AG09309 (cell line): ENCODE results near the gene NELFCD.

Source experiments
- DNase-seq: peaks from one replicate; pipeline ENCODE4 v3.0.0-alpha.2; 2010; ENCODE audit warnings: low read depth
- H3K4me3 ChIP-seq: 2 replicates; pipeline ENCODE4 v1.5.1; 2011; ENCODE audit warnings: mild to moderate bottlenecking, low read depth, low read length, moderate library complexity; ENCODE audit not compliant: control insufficient read depth
- CTCF ChIP-seq: IDR thresholded peaks from 2 replicates; pipeline ENCODE4 v1.5.1; 2011; ENCODE audit warnings: mild to moderate bottlenecking, low read depth, low read length, inconsistent platforms; ENCODE audit not compliant: insufficient read depth, control insufficient read depth; ENCODE audit errors: missing control alignments

NELFCD gene

GRCh38 chr20:59032023-59032712, 51.1 kb downstream of the NELFCD start, which contains the start of gene ATP5F1E:
ATP5F1E (minus strand) TSS chr20:59032335; CDS start chr20:59032251, 84 bp downstream.
- peak; percentile 62 for DNase-seq
- no peak for TF ChIP-seq CTCF
- H3K4me3 ChIP-seq: peak within 1 kb of the TSS; percentile 75

- peak overlapping the region; percentile 59 for H3K4me3 ChIP-seq
- no peak for DNase-seq
- TF ChIP-seq CTCF: no peak
These were observed 51.6 kb downstream of the NELFCD start for GRCh38 chr20:59032713-59033059.

GRCh38 chr20:59033093-59033492, 52.0 kb downstream of the NELFCD start:
- no peak for TF ChIP-seq CTCF
- no peak overlapping the region for H3K4me3 ChIP-seq

GRCh38 chr20:59033616-59034165, 52.6 kb downstream of the NELFCD start:
- no peak for TF ChIP-seq CTCF
- DNase-seq: no peak
- H3K4me3 ChIP-seq: no peak overlapping the region

More at GRCh38 chr20:59033093-59033492, 52.0 kb downstream of the NELFCD start:
- no peak for DNase-seq

GRCh38 chr20:59035381-59035780, 54.3 kb downstream of the NELFCD start:
- H3K4me3 ChIP-seq: no peak overlapping the region
- no peak for TF ChIP-seq CTCF
- no peak for DNase-seq

- H3K4me3 ChIP-seq: no peak overlapping the region
- DNase-seq: no peak
- TF ChIP-seq CTCF: no peak
These were observed 56.3 kb downstream of the NELFCD start for GRCh38 chr20:59037386-59037785.
